ENCODE results near the gene LRRC4C.

DNA sequence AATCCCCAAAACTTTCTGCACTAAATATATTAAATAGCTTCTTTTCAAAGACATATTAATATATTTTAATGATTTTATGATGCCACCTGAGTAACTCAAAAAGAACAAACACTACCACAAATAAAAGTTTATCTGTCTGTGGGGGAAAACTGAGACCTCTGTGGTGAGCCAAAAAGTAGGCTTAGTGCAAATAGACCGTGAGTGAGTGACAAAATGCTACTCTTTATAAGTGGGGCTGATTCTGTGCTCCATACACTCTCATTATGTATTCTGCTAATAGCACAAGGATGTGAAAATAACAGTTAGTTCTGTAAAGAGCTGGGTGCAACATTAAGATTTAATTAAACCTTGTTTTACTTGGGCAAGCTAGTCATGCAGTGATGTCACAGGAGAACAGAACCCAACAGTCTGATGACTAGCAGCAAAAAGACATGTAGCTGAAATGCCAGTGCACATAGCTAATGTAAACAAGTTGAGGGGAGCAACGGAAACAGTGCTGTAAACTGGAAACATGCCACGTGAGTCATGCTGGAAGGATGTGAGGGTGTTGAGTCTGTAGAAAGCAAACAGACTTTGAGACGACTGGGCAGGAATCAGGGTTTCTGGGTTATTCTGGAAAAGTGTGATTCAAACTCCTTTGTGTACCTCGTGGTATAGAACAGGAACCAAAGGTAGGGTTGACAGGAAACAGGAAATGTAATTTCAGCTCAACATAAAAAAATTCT, 1130.4 kb downstream of the LRRC4C start:
- TF ChIP-seq POLR2A (IDR thresholded peaks at IDR 0.05; ENCODE audit: low read length) (no peak), GATA1 (IDR thresholded peaks at IDR 0.05; ENCODE audit: low read depth, low read length) (no peak)
